HCT116 (cell line): ENCODE data around the gene TTC23L. TPM values are rescaled to one million over a fixed set of nuclear protein-coding genes. Genes with fewer than 3 reads are reported as not detected.

Experiments
- ATAC-seq: fragments of 200-7000 bp; cut with Tn5 transposase; 2 replicates; pipeline ENCODE4 v1.9.1; 2020; ENCODE audit warnings: mild to moderate bottlenecking, moderate library complexity
- BruUV-seq: library from RNA; stranded (reverse); fragments of 400-500 nt; replicated peaks from 2 replicates; lab custom pipeline; 2021; lab: Mats Ljungman, UMichigan
- CTCF ChIA-PET: fragments of 300-600 bp; sonication (Branson Sonifier 250); formaldehyde crosslinking; loops from one replicate; lab custom pipeline; 2021; ENCODE audit warnings: antibody characterized with exemption; lab: Charles Lee
- POLR2A ChIA-PET: fragments of 300-600, 350-600 bp; sonication (Branson Sonifier 250); formaldehyde crosslinking; loops from one replicate; lab custom pipeline; 2021; ENCODE audit warnings: antibody characterized with exemption; lab: Charles Lee
- RAD21 ChIA-PET, 2 experiments: fragments of 300-600 bp; sonication (Branson Sonifier 250); formaldehyde crosslinking; loops; one replicate each; lab custom pipeline; 2023; ENCODE audit warnings: low total read pairs in 2 of 2; ENCODE audit not compliant: uncharacterized antibody in 2 of 2, unreplicated experiment in 2 of 2, low non-redundant PET in 1 of 2; lab: Charles Lee
- DNase-seq: peaks from one replicate; pipeline ENCODE4 v3.0.0-alpha.2; 2010; ENCODE audit warnings: low read depth, low spot score
- H2AFZ ChIP-seq: fragments of 200-600 bp; shearing (Covaris generic), sonication (generic); 2 replicates; pipeline ENCODE4 v1.6.1; 2017; ENCODE audit warnings: low read depth, mixed run types, mixed read lengths, antibody characterized with exemption, low read length; ENCODE audit not compliant: poor library complexity, severe bottlenecking
- H3K27ac ChIP-seq: 2 replicates; pipeline ENCODE4 v1.5.1; 2012; ENCODE audit warnings: low read depth, low read length
- H3K27me3 ChIP-seq: fragments of 200-600 bp; sonication (generic); 2 replicates; pipeline ENCODE4 v1.6.1; 2016; ENCODE audit warnings: mixed run types, low read length, mixed read lengths; ENCODE audit not compliant: insufficient read depth
- H3K36me3 ChIP-seq, 2 experiments: fragments of 200-500 bp in 1 of 2; fragments of 200-600 bp in 1 of 2; sonication (Bioruptor generic) in 1 of 2; sonication (generic) in 1 of 2; 2 replicates each; pipeline versions ENCODE4 v1.5.1 to v1.6.1; 2014 to 2016; ENCODE audit warnings: low read length in 2 of 2, inconsistent platforms in 1 of 2, mixed read lengths in 1 of 2, mixed run types in 1 of 2; ENCODE audit not compliant: insufficient read depth in 2 of 2, control insufficient read depth in 1 of 2
- H3K4me1 ChIP-seq, 2 experiments: fragments of 200-600 bp in 1 of 2; sonication (generic) in 1 of 2; 2 replicates each; pipeline versions ENCODE4 v1.5.1 to v1.6.1; 2012 to 2017; ENCODE audit warnings: low read length in 2 of 2, inconsistent platforms in 1 of 2, mild to moderate bottlenecking in 1 of 2, mixed read lengths in 1 of 2, mixed run types in 1 of 2, moderate library complexity in 1 of 2; ENCODE audit not compliant: insufficient read depth in 2 of 2, control insufficient read depth in 1 of 2
- H3K4me2 ChIP-seq: fragments of 200-600 bp; sonication (generic); 2 replicates; pipeline ENCODE4 v1.6.1; 2017; ENCODE audit warnings: mixed run types, low read length, mixed read lengths
- H3K4me3 ChIP-seq, 2 experiments: fragments of 200-600 bp in 1 of 2; sonication (generic) in 1 of 2; replicated peaks in 1 of 2; 2 replicates each; pipeline ENCODE4 v1.5.1; 2011 to 2016; ENCODE audit warnings: low read length in 2 of 2, control low read depth in 1 of 2, low read depth in 1 of 2, mild to moderate bottlenecking in 1 of 2, mixed read lengths in 1 of 2, mixed run types in 1 of 2
- H3K79me2 ChIP-seq: fragments of 200-600 bp; sonication (generic); 2 replicates; pipeline ENCODE4 v1.6.1; 2017; ENCODE audit warnings: mild to moderate bottlenecking, mixed run types, low read length, moderate library complexity, mixed read lengths; ENCODE audit not compliant: insufficient read depth
- H3K9ac ChIP-seq: fragments of 200-600 bp; sonication (generic); 2 replicates; pipeline ENCODE4 v1.6.1; 2016; ENCODE audit warnings: low read length, mixed read lengths
- H3K9me2 ChIP-seq: fragments of 200-600 bp; sonication (generic), shearing (Covaris generic); 2 replicates; pipeline ENCODE4 v1.6.1; 2017; ENCODE audit warnings: mixed run types, mild to moderate bottlenecking, moderate library complexity; ENCODE audit not compliant: insufficient read depth
- H3K9me3 ChIP-seq, 2 experiments: fragments of 200-500 bp in 1 of 2; fragments of 200-600 bp in 1 of 2; sonication (Bioruptor generic) in 1 of 2; sonication (generic) in 1 of 2; 2 replicates each; pipeline ENCODE4 v1.6.1; 2014 to 2017; ENCODE audit warnings: low read length in 2 of 2, mixed read lengths in 2 of 2, inconsistent platforms in 1 of 2, low read depth in 1 of 2, mild to moderate bottlenecking in 1 of 2, mixed run types in 1 of 2, moderate library complexity in 1 of 2; ENCODE audit not compliant: control insufficient read depth in 1 of 2, insufficient read depth in 1 of 2
- H4K20me1 ChIP-seq: fragments of 200-600 bp; sonication (generic), shearing (Covaris generic); 2 replicates; pipeline ENCODE4 v1.6.1; 2017; ENCODE audit warnings: mixed run types, mild to moderate bottlenecking, moderate library complexity; ENCODE audit not compliant: insufficient read depth
- CTCF ChIP-seq, 3 experiments: fragments of 200-600 bp in 1 of 3; sonication (generic) in 1 of 3; IDR thresholded peaks in 2 of 3; conservative IDR thresholded peaks in 1 of 3; 2 replicates each; pipeline ENCODE4 v1.5.1; 2012 to 2017; ENCODE audit warnings: low read depth in 2 of 3, low read length in 2 of 3, antibody characterized with exemption in 1 of 3, borderline replicate concordance in 1 of 3, control low read depth in 1 of 3, mild to moderate bottlenecking in 1 of 3, mixed read lengths in 1 of 3, mixed run types in 1 of 3, moderate library complexity in 1 of 3; ENCODE audit not compliant: insufficient read depth in 1 of 3
- EGR1 ChIP-seq: IDR thresholded peaks from 2 replicates; pipeline ENCODE4 v1.6.1; 2012; ENCODE audit warnings: low read depth
- EZH2 ChIP-seq: fragments of 200-600 bp; sonication (generic); IDR thresholded peaks from 2 replicates; pipeline ENCODE4 v1.6.1; 2017; ENCODE audit warnings: antibody characterized with exemption, mixed run types
- FOSL1 ChIP-seq: IDR thresholded peaks from 2 replicates; pipeline ENCODE4 v1.6.1; 2012; ENCODE audit warnings: low read depth
- RAD21 ChIP-seq: IDR thresholded peaks from 2 replicates; pipeline ENCODE4 v1.6.1; 2012; ENCODE audit warnings: low read depth, mild to moderate bottlenecking
- SIN3A ChIP-seq: IDR thresholded peaks from 2 replicates; pipeline ENCODE4 v1.6.1; 2012; ENCODE audit warnings: low read depth
- ZBTB33 ChIP-seq: IDR thresholded peaks from 2 replicates; pipeline ENCODE4 v1.6.1; 2011; ENCODE audit warnings: mild to moderate bottlenecking, low read length, moderate library complexity; ENCODE audit not compliant: insufficient replicate concordance; ENCODE audit errors: extremely low read depth
- ZNF274 ChIP-seq: fragments of 200-500 bp; sonication (Bioruptor generic); IDR thresholded peaks from 2 replicates; pipeline ENCODE4 v1.6.1; 2014; ENCODE audit warnings: mild to moderate bottlenecking, low read depth, low read length, inconsistent platforms
- intact Hi-C: fragments of 100-400 bp; cut with micrococcal nuclease; formaldehyde crosslinking; loops from 2 replicates; pipeline ENCODE4 v1.10.0; 2022
- total RNA-seq: library from RNA; stranded (reverse); gene quantifications from one replicate; pipeline ENCODE4 v1.2.1, GENCODE V29; 2021; ENCODE audit not compliant: unreplicated experiment

TTC23L gene
- total RNA-seq, 1 experiment from 2014 or later, result 1.0 TPM

- RAD21 ChIA-PET, result interaction anchor here (1.8 to 1.9 kb wide), 2 partner anchors 411 kb away, joined by 4 to 5 read pairs; no protein-coding TSS in a partner anchor
- TF ChIP-seq EZH2, result no peak
- TF ChIP-seq ZBTB33, result no peak
- intact Hi-C loops, result loop anchor here (1.0 to 10.0 kb wide), 4 partner anchors 243 to 423 kb away; partner anchors contain the start of gene RAI14
- no peak for ATAC-seq
- Histone ChIP-seq H3K4me3 (no peak overlapping the region), H3K4me2 (no peak overlapping the region), H3K9ac (no peak overlapping the region), H3K79me2 (no peaks in the 10 kb centered on the region), H3K27ac (no peak overlapping the region), H3K9me3 (no peaks in the 10 kb centered on the region), H3K36me3 (no peaks in the 10 kb centered on the region), H2AFZ (no peak overlapping the region), H4K20me1 (no peaks in the 10 kb centered on the region), H3K4me1 (no peaks in the 10 kb centered on the region), H3K9me2 (no peaks in the 10 kb centered on the region), H3K27me3 (no peaks in the 10 kb centered on the region)
- CTCF ChIA-PET, result interaction anchor here (0.7 to 2.2 kb wide), 6 partner anchors 106 to 423 kb away, joined by 4 to 16 read pairs (median 7); no protein-coding TSS in a partner anchor
- no peak for DNase-seq
- no TSS peak for BruUV-seq
- POLR2A ChIA-PET, result interaction anchor here (1.1 kb wide), 1 partner anchor 374 kb away, joined by 4 read pairs; no protein-coding TSS in a partner anchor
These were observed 58.7 kb downstream of the TTC23L start for GRCh38 chr5:34897646-34898045.

- Histone ChIP-seq H3K79me2 (no peaks in the 10 kb centered on the region), H3K9me3 (no peaks in the 10 kb centered on the region), H3K27me3 (no peaks in the 10 kb centered on the region), H4K20me1 (no peaks in the 10 kb centered on the region), H3K4me3 (no peak overlapping the region), H3K36me3 (no peaks in the 10 kb centered on the region), H2AFZ (no peak overlapping the region), H3K4me2 (no peak overlapping the region), H3K9me2 (no peaks in the 10 kb centered on the region), H3K27ac (no peak overlapping the region), H3K9ac (no peak overlapping the region), H3K4me1 (no peaks in the 10 kb centered on the region)
- intact Hi-C loops, result loop anchor here (1.0 to 10.0 kb wide), 4 partner anchors 244 to 424 kb away; partner anchors contain the start of gene RAI14
- ATAC-seq, result peak; percentile 87
- DNase-seq, result peak; percentile 44
- ChIA-PET CTCF (interaction anchor here (0.7 to 2.2 kb wide), 7 partner anchors 105 to 424 kb away, joined by 4 to 16 read pairs (median 6); no protein-coding TSS in a partner anchor), POLR2A (interaction anchor here (1.1 kb wide), 1 partner anchor 375 kb away, joined by 4 read pairs; no protein-coding TSS in a partner anchor), RAD21 (interaction anchor here (1.8 to 1.9 kb wide), 2 partner anchors 412 kb away, joined by 4 to 5 read pairs; no protein-coding TSS in a partner anchor)
- TF ChIP-seq SIN3A, result no peak
- TF ChIP-seq EGR1, result no peak
- TF ChIP-seq FOSL1, result no peak
- peak; percentile 76 to 90 (median 88); a peak in 5 of 6 replicates for TF ChIP-seq CTCF (IDR thresholded peaks at IDR 0.05 in 2 of 3, conservative IDR thresholded peaks at IDR 0.05 in 1 of 3; ENCODE audit: borderline replicate concordance in 1 of 3, insufficient read depth in 1 of 3, low read depth in 2 of 3, low read length in 2 of 3)
- TF ChIP-seq ZNF274, result no peak
- peak; percentile 89 for TF ChIP-seq RAD21
- no TSS peak for BruUV-seq
These were observed 59.4 kb downstream of the TTC23L start for GRCh38 chr5:34898258-34898895.
